OCI-M2 (cell line): Measurements from ENCODE around the gene KDM1A.

ENCODE experiments used
- DNase-seq: peaks from one replicate; lab custom pipeline; 2025; ENCODE audit not compliant: unreplicated experiment; lab: John Stamatoyannopoulos, UW

KDM1A gene

GRCh38 chr1:23066075-23066474 lies 46.8 kb downstream of the KDM1A start:
- DNase-seq: no peak

- DNase-seq: no peak
Measured at GRCh38 chr1:23069149-23069548, 49.9 kb downstream of the KDM1A start.

- DNase-seq: no peak
Measured at GRCh38 chr1:23069675-23070074, 50.4 kb downstream of the KDM1A start.

GRCh38 chr1:23074012-23074411 lies 54.7 kb downstream of the KDM1A start:
- DNase-seq: no peak

- DNase-seq: no peak
Measured at GRCh38 chr1:23079025-23079424, 59.8 kb downstream of the KDM1A start.

- DNase-seq: no peak
Measured at GRCh38 chr1:23080885-23081284, 61.6 kb downstream of the KDM1A start.

GRCh38 chr1:23081376-23081775 lies 62.1 kb downstream of the KDM1A start:
- no peak for DNase-seq

GRCh38 chr1:23083714-23084480 lies 64.6 kb downstream of the KDM1A start:
- no peak for DNase-seq

- no peak for DNase-seq
Measured at GRCh38 chr1:23084880-23085279, 65.6 kb downstream of the KDM1A start.

- no peak for DNase-seq
Measured at GRCh38 chr1:23085696-23086095, 66.4 kb downstream of the KDM1A start.

- DNase-seq: no peak
Measured at GRCh38 chr1:23088027-23088426, 68.8 kb downstream of the KDM1A start.

- no peak for DNase-seq
Measured at GRCh38 chr1:23090056-23090455, 70.8 kb downstream of the KDM1A start.

- no peak for DNase-seq
Measured at GRCh38 chr1:23091545-23091944, 72.3 kb downstream of the KDM1A start.

GRCh38 chr1:23092447-23092846 lies 73.2 kb downstream of the KDM1A start:
- DNase-seq: no peak

- DNase-seq: no peak
Measured at GRCh38 chr1:23097316-23097715, 78.0 kb downstream of the KDM1A start.

- no peak for DNase-seq
Measured at GRCh38 chr1:23098463-23099170, 79.3 kb downstream of the KDM1A start.

- DNase-seq: no peak
Measured at GRCh38 chr1:23099171-23099536, 79.9 kb downstream of the KDM1A start.

- DNase-seq: no peak
Measured at GRCh38 chr1:23100074-23100748, 80.9 kb downstream of the KDM1A start.

GRCh38 chr1:23101101-23101827 lies 82.0 kb downstream of the KDM1A start:
- no peak for DNase-seq

GRCh38 chr1:23101887-23102286 lies 82.6 kb downstream of the KDM1A start:
- DNase-seq: no peak

GRCh38 chr1:23102289-23102688 lies 83.0 kb downstream of the KDM1A start:
- no peak for DNase-seq
